Stomach (tissue), 9 donors: ENCODE data around the gene HARS1. TPM values are rescaled to one million over a fixed set of nuclear protein-coding genes. Genes with fewer than 3 reads are reported as not detected.

Source experiments
- DNase-seq, 2 donors: peaks; one replicate each; pipeline versions ENCODE4 v3.0.0 to v3.0.0-alpha.2; 2013 to 2019
- H3K27ac ChIP-seq, 5 donors: fragments of 200-600 bp in 4 of 5; sonication (generic) in 4 of 5; one replicate each; pipeline ENCODE4 v1.5.1; 2013 to 2019; ENCODE audit warnings: mild to moderate bottlenecking in 1 of 5, moderate library complexity in 1 of 5
- H3K27me3 ChIP-seq, 3 donors: fragments of 200-600 bp; sonication (generic); one replicate each; pipeline ENCODE4 v1.5.1; 2017 to 2019; ENCODE audit warnings: mixed run types in 1 of 3
- H3K36me3 ChIP-seq, 4 donors: fragments of 200-600 bp; sonication (generic); 1 replicate in 3 of 4; 2 replicates in 1 of 4; pipeline ENCODE4 v1.5.1; 2016 to 2019
- H3K4me1 ChIP-seq, 4 donors: fragments of 200-600 bp; sonication (generic); one replicate each; pipeline ENCODE4 v1.5.1; 2016 to 2019
- H3K4me3 ChIP-seq, 4 donors: fragments of 200-600 bp; sonication (generic) in 3 of 4; one replicate each; pipeline ENCODE4 v1.5.1; 2016 to 2019; ENCODE audit warnings: mild to moderate bottlenecking in 1 of 4
- H3K9me3 ChIP-seq, 4 donors: fragments of 200-600 bp; sonication (generic); one replicate each; pipeline ENCODE4 v1.5.1; 2016 to 2019
- CTCF ChIP-seq, 7 experiments: fragments of 450-650 bp in 4 of 7; fragments of 200-600 bp in 3 of 7; sonication (generic) in 3 of 7; IDR thresholded peaks; one replicate each; pipeline ENCODE4 v1.5.1; 2016 to 2019; ENCODE audit warnings: antibody characterized with exemption in 7 of 7, control low read depth in 2 of 7, mild to moderate bottlenecking in 1 of 7
- EP300 ChIP-seq: sonication (generic); formaldehyde crosslinking; IDR thresholded peaks from one replicate; pipeline ENCODE4 v1.6.1; 2017; ENCODE audit warnings: antibody characterized with exemption
- POLR2A ChIP-seq, 4 donors: fragments of 450-650 bp; IDR thresholded peaks; one replicate each; pipeline ENCODE4 v1.6.1; 2016; ENCODE audit warnings: antibody characterized with exemption in 4 of 4, control low read depth in 2 of 4, mild to moderate bottlenecking in 1 of 4, moderate library complexity in 1 of 4
- POLR2AphosphoS5 ChIP-seq, 3 donors: sonication (generic); formaldehyde crosslinking; IDR thresholded peaks; one replicate each; pipeline ENCODE4 v1.6.1; 2016; ENCODE audit warnings: antibody characterized with exemption in 3 of 3
- WGBS, 5 donors: extraction: QIAGEN DNeasy Blood & Tissue Kit in 3 of 5; methylation state at CpG; one replicate each; pipeline versions ENCODE4 v1.1.5 to v1.1.7; 2013 to 2018; 5-methylcytosine and 5-hydroxymethylcytosine counted together
- intact Hi-C: fragments of 100-400 bp; cut with DNase I; formaldehyde crosslinking; loops from one replicate; pipeline ENCODE4 v1.15.1; 2023; ENCODE audit warnings: low total_unique reads
- polyA plus RNA-seq, 3 donors: library from polyadenylated mRNA; stranded (reverse); fragments of 200-250 nt; gene quantifications; one replicate each; pipeline ENCODE4 v1.2.3, GENCODE V29; 2013
- total RNA-seq, 5 donors: library from RNA; depleted of rRNA; stranded (reverse); fragments of >200 nt; gene quantifications; one replicate each; pipeline versions ENCODE4 v1.1.0 to v1.2.3, GENCODE V29; 2014 to 2016
- donor health status: healthy with polysubstance abuse.
- donor health status: Bipolar disorder and iron deficiency.
- donor health status: healthy.

Gene HARS1
- total and polyA plus RNA-seq, 8 donors = 22.9 to 117 (median 50.8) TPM

DNA sequence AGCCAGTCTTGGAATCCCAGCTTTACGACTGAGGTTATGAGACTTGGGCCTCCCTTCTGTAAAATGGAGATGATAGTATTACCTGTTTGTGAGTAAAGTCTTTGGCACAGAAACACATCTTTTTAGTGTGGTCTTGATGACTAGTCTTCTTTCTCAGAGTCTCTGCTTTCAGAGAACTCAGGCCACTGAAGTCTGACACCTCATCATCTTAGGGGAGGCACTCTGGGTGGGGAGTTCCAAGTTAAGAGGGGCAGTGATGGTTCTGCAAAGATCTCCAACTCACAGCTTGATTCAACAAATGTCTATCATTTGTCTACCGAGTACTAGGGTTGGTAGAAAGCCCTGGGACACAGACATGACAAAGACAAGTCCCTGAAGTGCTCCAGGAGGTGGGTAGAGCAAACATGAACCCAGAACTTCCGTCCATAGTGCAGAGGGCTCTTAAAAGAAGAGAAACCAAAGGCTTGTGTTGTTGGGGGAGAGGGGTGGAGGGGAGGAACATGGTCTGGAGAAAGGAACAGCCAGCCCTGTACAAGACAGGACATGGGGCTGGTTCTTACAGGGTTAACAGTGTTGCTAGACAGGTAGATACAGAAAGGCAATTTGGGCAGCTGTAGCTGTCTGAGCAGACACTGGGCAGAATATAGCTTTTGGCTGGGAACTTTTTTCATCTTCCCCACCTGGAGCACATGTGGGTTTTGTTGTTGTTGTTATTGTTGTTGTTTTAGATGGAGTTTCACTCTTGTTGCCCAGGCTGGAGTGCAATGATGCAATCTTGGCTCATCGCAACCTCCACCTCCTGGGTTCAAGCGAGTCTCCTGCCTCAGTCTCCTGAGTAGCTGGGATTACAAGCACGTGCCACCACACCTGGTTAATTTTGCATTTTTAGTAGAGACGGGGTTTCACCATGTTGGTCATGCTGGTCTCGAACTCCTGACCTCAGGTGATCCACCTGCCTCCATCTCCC lies 55.6 kb downstream of the HARS1 start:
- no peak overlapping the region for H3K27ac ChIP-seq
- H3K4me3 ChIP-seq = no peak overlapping the region
- no peaks in the 10 kb centered on the region for H3K9me3 ChIP-seq
- TF ChIP-seq EP300 = no peak
- TF ChIP-seq CTCF (IDR thresholded peaks at IDR 0.05) = no peak
- no peak for TF ChIP-seq POLR2AphosphoS5 (IDR thresholded peaks at IDR 0.05)
- TF ChIP-seq POLR2A (IDR thresholded peaks at IDR 0.05) = no peak
- no peaks in the 10 kb centered on the region for H3K36me3 ChIP-seq
- H3K27me3 ChIP-seq = no peaks in the 10 kb centered on the region
- H3K4me1 ChIP-seq = peaks cover 17 to 61% (median 38%) of the 10 kb centered on the region in 4 donors
- no peak for DNase-seq
- 80 to 86% (median 85%) methylated on average over 7 to 8 of the region's 8 CpGs for WGBS, 5 donors
- intact Hi-C loops = no loop called here

DNA sequence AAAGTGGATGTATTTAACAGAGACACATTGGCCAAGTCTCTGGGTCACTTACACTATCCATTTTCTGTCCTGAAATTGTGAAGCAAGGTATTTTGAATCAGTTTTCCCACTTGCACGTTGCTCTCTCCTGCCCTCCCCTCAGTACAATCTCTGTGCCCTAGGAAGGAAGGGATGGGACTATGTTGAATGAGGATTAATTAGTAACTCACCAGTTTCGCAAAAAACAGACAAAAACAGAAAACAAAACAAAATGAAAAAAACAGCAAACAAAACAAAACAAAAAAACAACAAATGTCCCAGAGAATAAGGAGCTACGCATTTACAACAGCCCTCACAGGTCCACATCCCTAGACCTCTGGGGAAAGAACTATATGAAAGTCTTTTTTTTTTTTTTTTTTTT lies 57.1 kb downstream of the HARS1 start:
- intact Hi-C loops = loop anchor here (5.0 kb wide), 1 partner anchor 67 kb away; no protein-coding TSS in a partner anchor
- H3K27me3 ChIP-seq = no peaks in the 10 kb centered on the region
- TF ChIP-seq POLR2AphosphoS5 (IDR thresholded peaks at IDR 0.05) (no peak), POLR2A (IDR thresholded peaks at IDR 0.05) (no peak), EP300 (no peak), CTCF (IDR thresholded peaks at IDR 0.05) (no peak)
- H3K9me3 ChIP-seq = no peaks in the 10 kb centered on the region
- WGBS, 5 donors = 48 to 85% (median 67%) methylated on average over 3 of the region's 3 CpGs
- H3K27ac ChIP-seq = peak overlapping the region in 1 of 5 donors; percentile 86
- no peak for DNase-seq
- H3K4me3 ChIP-seq = no peak overlapping the region
- peaks cover 11 to 52% (median 29%) of the 10 kb centered on the region in 4 donors for H3K4me1 ChIP-seq
- no peaks in the 10 kb centered on the region for H3K36me3 ChIP-seq

GRCh38 chr5:140633501-140633900 lies 57.7 kb downstream of the HARS1 start:
- TF ChIP-seq POLR2A (IDR thresholded peaks at IDR 0.05) = no peak
- no peak for TF ChIP-seq POLR2AphosphoS5 (IDR thresholded peaks at IDR 0.05)
- TF ChIP-seq EP300 = no peak
- no peak for TF ChIP-seq CTCF (IDR thresholded peaks at IDR 0.05)
- no peaks in the 10 kb centered on the region for H3K36me3 ChIP-seq
- intact Hi-C loops = loop anchor here (5.0 kb wide), 1 partner anchor 66 kb away; no protein-coding TSS in a partner anchor
- 84 to 100% (median 95%) methylated on average over 2 of the region's 2 CpGs for WGBS, 5 donors
- peaks cover 7 to 47% (median 24%) of the 10 kb centered on the region in 4 donors for H3K4me1 ChIP-seq
- H3K9me3 ChIP-seq = no peaks in the 10 kb centered on the region
- DNase-seq = no peak
- H3K27ac ChIP-seq = peak overlapping the region in 4 of 5 donors; percentile 70 to 86 (median 78)
- H3K27me3 ChIP-seq = no peaks in the 10 kb centered on the region
- H3K4me3 ChIP-seq = peak overlapping the region; percentile 54 to 63 (median 58)

- Histone ChIP-seq H3K4me1 (peaks cover 7 to 42% (median 20%) of the 10 kb centered on the region in 4 donors), H3K4me3 (peak within 1 kb of the TSS; percentile 54 to 63 (median 58)), H3K36me3 (no peaks in the 10 kb centered on the region), H3K27me3 (no peaks in the 10 kb centered on the region), H3K27ac (peak within 1 kb of the TSS; percentile 27 to 86 (median 73)), H3K9me3 (no peaks in the 10 kb centered on the region)
- 10 to 14% (median 11%) methylated on average over 15 to 16 of the region's 16 CpGs for WGBS, 5 donors
- TF ChIP-seq POLR2AphosphoS5 (IDR thresholded peaks at IDR 0.05) (peak in 1 of 3 donors; percentile 2), CTCF (IDR thresholded peaks at IDR 0.05) (no peak)
- peak in 1 of 2 donors; percentile 47 for DNase-seq
- intact Hi-C loops = loop anchor here (5.0 kb wide), 1 partner anchor 66 kb away; no protein-coding TSS in a partner anchor
Observed at GRCh38 chr5:140633021-140633471, 58.1 kb downstream of the HARS1 start, which contains the start of gene CD14. Gene CD14 (minus strand): TSS chr5:140633175. CDS start chr5:140633071, 104 bp downstream.
